Omental fat pad (tissue), 4 donors: ENCODE data around the gene SNX8. TPM values are rescaled to one million over a fixed set of nuclear protein-coding genes. Genes with fewer than 3 reads are reported as not detected.
A peak's percentile ranks its signal among the peaks of the same experiment; 100 is the strongest.

Experiments
- ATAC-seq: fragments of 150-250 bp; one replicate; pipeline ENCODE4 v1.9.1; 2016; ENCODE audit warnings: mild to moderate bottlenecking, moderate library complexity; ENCODE audit not compliant: low FRiP score
- DNase-seq: peaks from one replicate; pipeline ENCODE4 v3.0.0-alpha.2; 2019; ENCODE audit warnings: low spot score
- CTCF ChIP-seq, 3 donors: fragments of 450-650 bp; IDR thresholded peaks; one replicate each; pipeline ENCODE4 v1.5.1; 2016 to 2017; ENCODE audit warnings: antibody characterized with exemption in 3 of 3, mild to moderate bottlenecking in 3 of 3, moderate library complexity in 2 of 3
- total RNA-seq, 4 donors: library from RNA; depleted of rRNA; stranded (reverse); fragments of >200 nt; gene quantifications; one replicate each; pipeline ENCODE4 v1.1.0, GENCODE V29; 2016

Gene SNX8
- total RNA-seq, 4 donors from 2014 or later = 18.6 to 50.1 (median 26.7) TPM

GRCh38 chr7:2256306-2257045 is 57.8 kb downstream of the SNX8 start:
- no peak for DNase-seq

GRCh38 chr7:2255145-2256139 is 58.8 kb downstream of the SNX8 start:
- no peak for ATAC-seq
- no peak for TF ChIP-seq CTCF (IDR thresholded peaks at IDR 0.05)
- DNase-seq = no peak

More at GRCh38 chr7:2256306-2257045, 57.8 kb downstream of the SNX8 start:
- ATAC-seq = no peak
- no peak for TF ChIP-seq CTCF (IDR thresholded peaks at IDR 0.05)

GRCh38 chr7:2254429-2255144 is 59.7 kb downstream of the SNX8 start:
- ATAC-seq (no peak), DNase-seq (no peak)
- no peak for TF ChIP-seq CTCF (IDR thresholded peaks at IDR 0.05)

GRCh38 chr7:2253525-2254244 is 60.6 kb downstream of the SNX8 start:
- no peak for ATAC-seq
- DNase-seq = no peak
- no peak for TF ChIP-seq CTCF (IDR thresholded peaks at IDR 0.05)

- TF ChIP-seq CTCF (IDR thresholded peaks at IDR 0.05) = no peak
- DNase-seq = no peak
- peak; percentile 76 for ATAC-seq
Measured at GRCh38 chr7:2253021-2253420, 61.2 kb downstream of the SNX8 start.
